Urinary bladder (tissue), 4 donors: ENCODE measurements around the gene TEX9. TPM values are rescaled to one million over a fixed set of nuclear protein-coding genes. Genes with fewer than 3 reads are reported as not detected.
A peak's percentile ranks its signal among the peaks of the same experiment; 100 is the strongest.
"Not testable (repeated sequence)": the region's sequence is repeated elsewhere in the genome, so short reads cannot be mapped to it uniquely, and the experiment has no call there.

Experiments
- DNase-seq: peaks from one replicate; pipeline ENCODE4 v3.0.0-alpha.2; 2015; ENCODE audit errors: extremely low spot score
- H3K27ac ChIP-seq: one replicate; pipeline ENCODE4 v1.5.1; 2013; ENCODE audit warnings: low read depth, mild to moderate bottlenecking, moderate library complexity
- H3K36me3 ChIP-seq: one replicate; pipeline ENCODE4 v1.6.1; 2013; ENCODE audit warnings: mild to moderate bottlenecking, moderate library complexity; ENCODE audit not compliant: insufficient read depth
- H3K4me1 ChIP-seq: one replicate; pipeline ENCODE4 v1.6.1; 2013; ENCODE audit warnings: mild to moderate bottlenecking, moderate library complexity; ENCODE audit not compliant: insufficient read depth
- H3K4me3 ChIP-seq: one replicate; pipeline ENCODE4 v1.5.1; 2013; ENCODE audit warnings: low read depth, low read length
- WGBS: extraction: QIAGEN DNeasy Blood & Tissue Kit; methylation state at CpG from one replicate; pipeline ENCODE4 v1.1.7; 2013; 5-methylcytosine and 5-hydroxymethylcytosine counted together
- polyA plus RNA-seq: library from polyadenylated mRNA; stranded (reverse); fragments of 200-250 nt; gene quantifications from one replicate; pipeline ENCODE4 v1.2.3, GENCODE V29; 2013
- total RNA-seq: library from RNA; depleted of rRNA; stranded (reverse); fragments of >200 nt; gene quantifications from one replicate; pipeline ENCODE4 v1.2.3, GENCODE V29; 2014
- donor health status: healthy with polysubstance abuse.
- donor health status: healthy.

The TEX9 gene
- total and polyA plus RNA-seq, 2 donors: 1.6 to 17.3 TPM

DNA sequence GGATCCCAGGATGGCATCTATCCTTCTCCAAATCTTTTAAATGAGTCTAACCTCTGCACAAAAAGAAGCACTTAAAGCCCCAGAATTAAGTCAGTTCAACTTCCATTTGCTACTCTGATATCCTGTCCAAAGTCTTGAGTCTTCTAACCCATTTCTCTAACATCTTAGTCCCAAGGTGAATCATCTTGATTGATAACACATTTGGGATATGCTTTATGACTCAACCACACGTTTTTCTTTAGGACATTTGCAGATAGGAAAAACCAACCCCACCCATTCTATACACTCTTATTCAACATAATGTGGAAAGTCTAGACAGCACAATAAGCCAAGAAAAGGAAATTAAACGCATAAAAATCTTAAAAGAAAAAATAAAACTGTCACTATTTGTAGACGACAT, 18.8 kb upstream of the TEX9 start:
- DNase-seq: no peak
- Histone ChIP-seq H3K27ac (no peak overlapping the region), H3K4me3 (no peak overlapping the region), H3K36me3 (no peaks in the 10 kb centered on the region), H3K4me1 (no peaks in the 10 kb centered on the region)
- 68% methylated on average over 3 of the region's 3 CpGs for WGBS

DNA sequence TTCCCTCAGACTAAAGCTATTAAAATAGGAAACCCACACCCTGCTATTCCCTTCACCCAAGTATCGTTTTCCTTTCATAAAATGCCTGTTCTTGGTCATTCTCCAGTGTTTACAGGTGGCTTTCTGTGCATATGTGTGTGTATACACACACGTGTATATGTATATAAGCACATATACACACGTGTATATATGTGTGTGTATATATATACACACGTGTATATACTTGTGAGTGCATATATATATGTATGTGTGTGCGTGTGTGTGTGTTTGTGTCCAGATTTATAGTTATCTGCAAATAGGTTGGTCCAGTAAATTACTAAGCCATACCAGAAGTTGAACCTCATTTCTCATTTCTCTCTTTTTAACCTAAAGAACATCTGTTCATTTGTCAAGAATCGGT, 15.7 kb upstream of the TEX9 start:
- Histone ChIP-seq H3K4me1 (no peaks in the 10 kb centered on the region), H3K4me3 (no peak overlapping the region), H3K27ac (no peak overlapping the region), H3K36me3 (no peaks in the 10 kb centered on the region)
- no peak for DNase-seq
- WGBS: 86% methylated on average over 6 of the region's 6 CpGs

DNA sequence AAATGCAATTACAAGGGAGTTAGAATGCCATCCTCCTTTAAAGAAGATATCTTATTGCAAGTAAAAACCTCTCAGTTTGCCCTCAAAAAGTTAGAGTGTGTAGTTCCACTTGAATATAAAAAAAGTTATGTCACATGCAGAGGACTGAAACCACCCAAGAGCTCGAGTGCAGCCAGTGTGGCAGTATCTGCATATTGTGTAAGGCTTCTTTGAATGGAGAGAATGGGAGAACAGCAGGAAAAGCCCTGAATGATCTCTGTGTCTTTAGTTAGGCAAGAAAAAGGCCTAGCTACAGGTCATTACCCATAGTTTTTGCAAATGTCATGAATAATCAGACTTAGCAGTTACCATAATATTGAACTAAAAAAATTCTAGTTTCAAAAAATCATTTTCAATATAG, 13.9 kb upstream of the TEX9 start:
- 24% methylated on average over 1 of the region's 1 CpG for WGBS
- Histone ChIP-seq H3K4me3 (no peak overlapping the region), H3K27ac (no peak overlapping the region), H3K36me3 (no peaks in the 10 kb centered on the region), H3K4me1 (no peaks in the 10 kb centered on the region)
- no peak for DNase-seq

- H3K27ac ChIP-seq: no peak overlapping the region
These were observed 13.2 kb upstream of the TEX9 start for GRCh38 chr15:56351957-56352506.

DNA sequence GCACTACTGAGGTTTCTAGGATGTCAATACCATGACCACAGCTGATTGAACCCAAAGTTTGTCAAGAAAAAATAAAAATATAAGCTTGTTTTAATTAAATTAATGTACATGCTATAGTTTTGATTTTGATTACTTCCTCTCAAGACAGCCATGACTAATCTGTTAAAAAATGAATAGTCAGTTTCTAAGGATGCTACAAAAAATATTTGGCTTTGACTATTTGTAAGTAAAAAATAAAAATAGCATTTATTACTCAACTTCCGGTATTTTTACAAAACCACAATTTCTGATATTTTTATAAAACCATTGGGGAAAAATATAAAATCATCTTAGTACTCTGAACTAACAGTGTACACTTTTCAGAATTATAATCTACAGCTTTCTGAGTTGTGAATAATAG, 12.1 kb upstream of the TEX9 start:
- no peak for DNase-seq
- 72% methylated on average over 1 of the region's 1 CpG for WGBS
- no peaks in the 10 kb centered on the region for H3K4me1 ChIP-seq
- no peaks in the 10 kb centered on the region for H3K36me3 ChIP-seq
- no peak overlapping the region for H3K4me3 ChIP-seq
- H3K27ac ChIP-seq: no peak overlapping the region

More at GRCh38 chr15:56351957-56352506, 13.2 kb upstream of the TEX9 start:
- Histone ChIP-seq H3K36me3 (no peaks in the 10 kb centered on the region), H3K4me1 (no peaks in the 10 kb centered on the region), H3K4me3 (no peak overlapping the region)
- DNase-seq: no peak
- 92% methylated on average over 12 of the region's 12 CpGs for whole genome bisulfite sequencing

GRCh38 chr15:56353740-56354139, 11.5 kb upstream of the TEX9 start:
- Histone ChIP-seq H3K36me3 (no peaks in the 10 kb centered on the region), H3K27ac (no peak overlapping the region), H3K4me1 (no peaks in the 10 kb centered on the region), H3K4me3 (no peak overlapping the region)
- DNase-seq: no peak

- Histone ChIP-seq H3K36me3 (no peaks in the 10 kb centered on the region), H3K4me1 (no peaks in the 10 kb centered on the region), H3K4me3 (no peak overlapping the region), H3K27ac (no peak overlapping the region)
- WGBS: 82% methylated on average over 2 of the region's 2 CpGs
- DNase-seq: no peak
These were observed 8.6 kb upstream of the TEX9 start for GRCh38 chr15:56356616-56357015.

DNA sequence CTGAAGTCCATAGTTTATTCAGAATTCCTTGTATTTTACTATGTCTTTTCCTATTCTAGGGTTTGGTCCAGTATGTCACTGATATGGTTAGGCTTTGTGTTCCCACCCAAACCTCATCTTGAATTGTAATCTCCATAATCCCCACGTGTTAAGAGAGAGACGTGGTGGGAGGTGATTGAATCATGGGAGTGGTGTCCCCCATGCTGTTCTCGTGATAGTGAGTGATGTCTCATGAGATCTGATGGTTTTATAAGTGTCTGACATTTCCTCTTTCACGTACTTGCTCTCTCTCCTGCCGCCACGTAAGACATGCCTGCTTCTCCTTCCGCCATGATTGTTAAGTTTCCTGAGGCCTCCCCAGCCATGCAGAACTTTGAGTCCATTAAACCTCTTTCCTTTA, 6.6 kb upstream of the TEX9 start:
- no peaks in the 10 kb centered on the region for H3K36me3 ChIP-seq
- 64% methylated on average over 7 of the region's 7 CpGs for WGBS
- no peaks in the 10 kb centered on the region for H3K4me1 ChIP-seq
- H3K4me3 ChIP-seq: no peak overlapping the region
- no peak overlapping the region for H3K27ac ChIP-seq
- no peak for DNase-seq

- Histone ChIP-seq H3K4me3 (no peak overlapping the region), H3K27ac (no peak overlapping the region), H3K36me3 (no peaks in the 10 kb centered on the region), H3K4me1 (no peaks in the 10 kb centered on the region)
- WGBS: 88% methylated on average over 1 of the region's 1 CpG
- no peak for DNase-seq
These were observed 3.2 kb upstream of the TEX9 start for GRCh38 chr15:56361987-56362386.

DNA sequence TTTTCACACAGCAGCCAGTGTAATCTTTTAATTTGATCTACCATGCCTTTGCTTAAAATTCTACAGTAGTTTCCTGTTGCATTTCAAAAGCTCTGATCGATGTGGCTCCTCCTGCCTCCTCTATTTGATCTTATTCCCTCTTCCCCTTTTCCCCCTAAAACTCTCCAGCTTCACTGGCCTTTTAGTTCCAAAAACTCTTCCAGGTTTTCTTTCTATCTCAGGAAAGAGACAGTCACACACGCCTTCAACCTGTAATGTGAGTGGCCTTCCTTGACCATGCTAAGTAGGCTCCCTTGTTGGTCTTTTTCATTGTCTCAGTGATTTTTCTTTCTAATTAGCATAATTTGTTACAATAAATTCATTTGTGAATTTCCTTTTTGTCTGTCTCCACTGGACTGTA, 985 bp downstream of the TEX9 start:
- H3K27ac ChIP-seq: no peak overlapping the region
- 24% methylated on average over 2 of the region's 2 CpGs for WGBS
- H3K4me3 ChIP-seq: peak overlapping the region; percentile 59
- no peaks in the 10 kb centered on the region for H3K4me1 ChIP-seq
- no peak for DNase-seq
- H3K36me3 ChIP-seq: no peaks in the 10 kb centered on the region

- H3K27ac ChIP-seq: no peak overlapping the region
- no peak overlapping the region for H3K4me3 ChIP-seq
- H3K36me3 ChIP-seq: no peaks in the 10 kb centered on the region
- H3K4me1 ChIP-seq: no peaks in the 10 kb centered on the region
- 86% methylated on average over 3 of the region's 3 CpGs for WGBS
- DNase-seq: no peak
These were observed 1.9 kb downstream of the TEX9 start for GRCh38 chr15:56367156-56367555.

DNA sequence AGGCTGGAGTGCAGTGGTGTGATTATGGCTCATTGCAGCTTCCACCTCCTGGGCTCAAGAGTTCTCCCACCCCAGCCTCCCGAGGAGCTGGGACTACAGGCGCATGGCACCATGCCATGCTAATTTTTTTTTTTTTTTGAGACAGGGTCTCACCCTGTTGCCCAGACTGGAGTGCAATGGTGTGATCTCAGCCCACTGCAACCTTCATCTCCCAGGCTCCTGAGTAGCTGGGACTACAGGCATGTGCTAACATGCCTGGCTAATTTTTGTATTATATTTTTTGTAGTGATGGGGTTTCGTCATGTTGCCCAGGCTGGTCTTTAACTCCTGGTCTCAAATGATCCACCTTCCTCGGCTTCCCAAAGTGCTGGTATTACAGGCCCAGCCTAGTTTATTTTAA, 4.0 kb downstream of the TEX9 start:
- H3K4me3 ChIP-seq: no peak overlapping the region
- no peaks in the 10 kb centered on the region for H3K4me1 ChIP-seq
- 79% methylated on average over 4 of the region's 4 CpGs for WGBS
- no peaks in the 10 kb centered on the region for H3K36me3 ChIP-seq
- DNase-seq: no peak
- H3K27ac ChIP-seq: no peak overlapping the region

GRCh38 chr15:56371495-56372147, 6.4 kb downstream of the TEX9 start:
- 80% methylated on average over 2 of the region's 2 CpGs for WGBS
- no peak for DNase-seq
- Histone ChIP-seq H3K4me1 (no peaks in the 10 kb centered on the region), H3K4me3 (no peak overlapping the region), H3K36me3 (no peaks in the 10 kb centered on the region), H3K27ac (no peak overlapping the region)

- not testable (repeated sequence) for H3K27ac ChIP-seq, H3K4me3 ChIP-seq, H3K4me1 ChIP-seq, DNase-seq, H3K36me3 ChIP-seq
- WGBS: 97% methylated on average over 2 of the region's 2 CpGs
These were observed 9.5 kb downstream of the TEX9 start for GRCh38 chr15:56374693-56375092.

- WGBS: 98% methylated on average over 2 of the region's 2 CpGs
- DNase-seq: not testable (repeated sequence)
These were observed 12.6 kb downstream of the TEX9 start for GRCh38 chr15:56377822-56378221.

More at GRCh38 chr15:56377822-56378221, 12.6 kb downstream of the TEX9 start:
- H3K27ac ChIP-seq, H3K4me1 ChIP-seq, H3K4me3 ChIP-seq, H3K36me3 ChIP-seq: not testable (repeated sequence)
